ENCODE results near the gene CTU2. TPM values are rescaled to one million over a fixed set of nuclear protein-coding genes. Genes with fewer than 3 reads are reported as not detected.

CTU2 gene
- total RNA-seq, 4 donors from 2014 or later, result 7.7 to 21.2 (median 13.6) TPM

- H3K36me3 ChIP-seq, result peaks cover 25 to 30% of the 10 kb centered on the region in 2 donors
Measured at GRCh38 chr16:88711750-88712340, 5.5 kb downstream of the CTU2 start.

GRCh38 chr16:88712362-88712979 is 6.2 kb downstream of the CTU2 start:
- H3K9me3 ChIP-seq, result no peaks in the 10 kb centered on the region
- intact Hi-C loops (cut with DNase I), result no loop called here

More at GRCh38 chr16:88711750-88712340, 5.5 kb downstream of the CTU2 start:
- no peaks in the 10 kb centered on the region for H3K9me3 ChIP-seq
- peaks cover 6 to 13% of the 10 kb centered on the region in 2 donors for H3K4me1 ChIP-seq
- 81 to 85% methylated on average over 9 to 16 of the region's 18 CpGs for WGBS, 2 donors
- H3K27ac ChIP-seq, result no peak overlapping the region
- intact Hi-C loops (cut with DNase I), result no loop called here
- TF ChIP-seq CTCF (IDR thresholded peaks at IDR 0.05) (no peak), POLR2A (IDR thresholded peaks at IDR 0.05) (no peak)
- no peaks in the 10 kb centered on the region for H3K27me3 ChIP-seq
- no peak for DNase-seq
- no peak overlapping the region for H3K4me3 ChIP-seq (replicated peaks in 1 of 3)

GRCh38 chr16:88713054-88713453 is 6.8 kb downstream of the CTU2 start:
- Histone ChIP-seq H3K27me3 (no peaks in the 10 kb centered on the region), H3K36me3 (peaks cover 34 to 37% of the 10 kb centered on the region in 2 donors), H3K9me3 (no peaks in the 10 kb centered on the region), H3K27ac (no peak overlapping the region), H3K4me1 (peaks cover 0 to 7% of the 10 kb centered on the region in 2 donors), H3K4me3 (replicated peaks in 1 of 3) (no peak overlapping the region)
- no peak for DNase-seq
- no peak for TF ChIP-seq POLR2A (IDR thresholded peaks at IDR 0.05)
- no peak for TF ChIP-seq CTCF (IDR thresholded peaks at IDR 0.05)
- 84 to 89% methylated on average over 6 to 7 of the region's 15 CpGs for WGBS, 2 donors
- intact Hi-C loops (cut with DNase I), result no loop called here

More at GRCh38 chr16:88712362-88712979, 6.2 kb downstream of the CTU2 start:
- no peak for TF ChIP-seq CTCF (IDR thresholded peaks at IDR 0.05)
- no peak for TF ChIP-seq POLR2A (IDR thresholded peaks at IDR 0.05)
- H3K36me3 ChIP-seq, result peaks cover 32 to 35% of the 10 kb centered on the region in 2 donors
- no peaks in the 10 kb centered on the region for H3K27me3 ChIP-seq
- no peak overlapping the region for H3K27ac ChIP-seq
- peaks cover under 1 to 7% of the 10 kb centered on the region in 2 donors for H3K4me1 ChIP-seq
- 82 to 90% methylated on average over 2 to 10 of the region's 25 CpGs for WGBS, 2 donors
- no peak for DNase-seq
- no peak overlapping the region for H3K4me3 ChIP-seq (replicated peaks in 1 of 3)

- TF ChIP-seq CTCF (IDR thresholded peaks at IDR 0.05) (no peak), POLR2A (IDR thresholded peaks at IDR 0.05) (no peak)
- Histone ChIP-seq H3K9me3 (no peaks in the 10 kb centered on the region), H3K4me1 (peaks cover 0 to 10% of the 10 kb centered on the region in 2 donors), H3K36me3 (peaks cover 34 to 44% of the 10 kb centered on the region in 2 donors), H3K27ac (no peak overlapping the region), H3K27me3 (no peaks in the 10 kb centered on the region), H3K4me3 (replicated peaks in 1 of 3) (no peak overlapping the region)
- 83 to 86% methylated on average over 8 to 17 of the region's 30 CpGs for WGBS, 2 donors
- intact Hi-C loops (cut with DNase I), result no loop called here
- no peak for DNase-seq
Measured at GRCh38 chr16:88713568-88714419, 7.5 kb downstream of the CTU2 start.

All from thyroid gland (tissue), 4 donors.